ENCODE data around the gene WASF2. TPM values are rescaled to one million over a fixed set of nuclear protein-coding genes. Genes with fewer than 3 reads are reported as not detected.

The WASF2 gene
- total RNA-seq, 1 experiment from 2014 or later: 65.9 TPM

DNA sequence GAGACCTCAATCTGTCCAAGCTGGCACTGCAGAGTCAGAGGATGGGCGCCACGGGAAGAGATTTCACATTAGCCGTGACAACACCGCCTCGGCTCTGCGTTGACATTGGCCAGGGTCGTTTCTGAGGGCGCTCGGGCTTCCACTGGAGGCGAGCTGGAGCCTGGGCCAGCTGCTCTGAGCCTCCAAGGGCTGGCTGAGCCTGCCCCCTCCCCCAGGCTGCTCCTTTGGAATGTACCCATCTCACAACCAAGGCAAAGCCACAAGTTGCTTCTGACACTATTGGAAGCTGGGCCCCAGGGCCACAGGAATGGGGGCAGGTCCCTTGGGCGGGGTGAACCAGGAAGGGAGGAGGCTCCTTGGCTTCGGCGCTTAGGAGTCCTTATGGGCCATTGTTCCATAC is 84.9 kb downstream of the WASF2 start:
- H3K4me1 ChIP-seq (ENCODE audit: insufficient read depth, low read length): no peaks in the 10 kb centered on the region
- H3K4ac ChIP-seq (ENCODE audit: low read depth, low read length): no peak overlapping the region
- H2BK120ac ChIP-seq (ENCODE audit: low read depth, low read length, poor library complexity, severe bottlenecking): no peak overlapping the region
- H3K9ac ChIP-seq (ENCODE audit: extremely low read depth, insufficient read length, low read length): no peak overlapping the region
- H4K20me1 ChIP-seq (ENCODE audit: control insufficient read depth, insufficient read depth, insufficient read length): no peaks in the 10 kb centered on the region
- H2BK12ac ChIP-seq (ENCODE audit: insufficient read length, low read depth, low read length): no peak overlapping the region
- H2BK5ac ChIP-seq (ENCODE audit: insufficient read length, low read length): no peak overlapping the region
- H3K79me2 ChIP-seq (ENCODE audit: insufficient read depth, low read length): no peaks in the 10 kb centered on the region
- no peak overlapping the region for H3T11ph ChIP-seq (ENCODE audit: low read length)
- H3K4me2 ChIP-seq (ENCODE audit: insufficient read depth, insufficient read length, low read length): no peak overlapping the region
- H4K91ac ChIP-seq (ENCODE audit: insufficient read length, low read depth, low read length): no peak overlapping the region
- no peak overlapping the region for H2BK20ac ChIP-seq (ENCODE audit: low read depth, low read length, poor library complexity, severe bottlenecking)
- H4K5ac ChIP-seq (ENCODE audit: insufficient read length, low read depth, low read length): no peak overlapping the region
- H3K4me1 Mint-ChIP-seq: peaks cover 37 to 58% of the 10 kb centered on the region in 2 experiments
- no peaks in the 10 kb centered on the region for H3K9me3 ChIP-seq (ENCODE audit: control insufficient read depth, low read depth, low read length)
- H3K56ac ChIP-seq (ENCODE audit: insufficient read length, low read depth, low read length): no peak overlapping the region
- H3K27me3 Mint-ChIP-seq (ENCODE audit: low read depth): no peaks in the 10 kb centered on the region
- H3K9me3 Mint-ChIP-seq: no peaks in the 10 kb centered on the region
- no peak overlapping the region for H2BK15ac ChIP-seq (ENCODE audit: low read depth, low read length)
- no peak overlapping the region for H3K4me3 Mint-ChIP-seq
- peak overlapping the region in 1 of 3 experiments; percentile 88; a peak in 1 of 7 replicates for H3K27ac Mint-ChIP-seq
- H3K18ac ChIP-seq (ENCODE audit: insufficient read length, low read depth, low read length): peak overlapping the region; percentile 3
- no peak overlapping the region for H3K27ac ChIP-seq (ENCODE audit: insufficient read length, low read depth, low read length)
- no peak overlapping the region for H3K23ac ChIP-seq (ENCODE audit: insufficient read length, low read depth, low read length)
- no peak overlapping the region for H2AFZ ChIP-seq (ENCODE audit: low read length)
- TF ChIP-seq, protein P1, sequence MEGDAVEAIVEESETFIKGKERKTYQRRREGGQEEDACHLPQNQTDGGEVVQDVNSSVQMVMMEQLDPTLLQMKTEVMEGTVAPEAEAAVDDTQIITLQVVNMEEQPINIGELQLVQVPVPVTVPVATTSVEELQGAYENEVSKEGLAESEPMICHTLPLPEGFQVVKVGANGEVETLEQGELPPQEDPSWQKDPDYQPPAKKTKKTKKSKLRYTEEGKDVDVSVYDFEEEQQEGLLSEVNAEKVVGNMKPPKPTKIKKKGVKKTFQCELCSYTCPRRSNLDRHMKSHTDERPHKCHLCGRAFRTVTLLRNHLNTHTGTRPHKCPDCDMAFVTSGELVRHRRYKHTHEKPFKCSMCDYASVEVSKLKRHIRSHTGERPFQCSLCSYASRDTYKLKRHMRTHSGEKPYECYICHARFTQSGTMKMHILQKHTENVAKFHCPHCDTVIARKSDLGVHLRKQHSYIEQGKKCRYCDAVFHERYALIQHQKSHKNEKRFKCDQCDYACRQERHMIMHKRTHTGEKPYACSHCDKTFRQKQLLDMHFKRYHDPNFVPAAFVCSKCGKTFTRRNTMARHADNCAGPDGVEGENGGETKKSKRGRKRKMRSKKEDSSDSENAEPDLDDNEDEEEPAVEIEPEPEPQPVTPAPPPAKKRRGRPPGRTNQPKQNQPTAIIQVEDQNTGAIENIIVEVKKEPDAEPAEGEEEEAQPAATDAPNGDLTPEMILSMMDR (conservative IDR thresholded peaks at IDR 0.05): no peak
- H2AK5ac ChIP-seq (ENCODE audit: insufficient read length, low read length): no peak overlapping the region
- H3K23me2 ChIP-seq (ENCODE audit: insufficient read length, low read depth, low read length, poor library complexity, severe bottlenecking): no peaks in the 10 kb centered on the region
- peaks cover 9 to 24% (median 23%) of the 10 kb centered on the region in 3 experiments; a peak in 6 of 7 replicates for H3K36me3 Mint-ChIP-seq (ENCODE audit: insufficient read depth in 1 of 3, low read depth in 3 of 3)
- WGBS (ENCODE audit: extremely low coverage, insufficient read length, low lambda C conversion rate): no CpG with 5 or more reads among the region's 13 CpGs
- H3K79me1 ChIP-seq (ENCODE audit: insufficient read depth, low read depth, low read length, poor library complexity, severe bottlenecking): no peaks in the 10 kb centered on the region
- H4K8ac ChIP-seq (replicated peaks; ENCODE audit: insufficient read length, low read depth, low read length): no peak overlapping the region
- no peaks in the 10 kb centered on the region for H3K27me3 ChIP-seq (ENCODE audit: insufficient read depth, low read length)
- H3K14ac ChIP-seq (ENCODE audit: insufficient read depth, low read length): peak overlapping the region; percentile 81; the same call in 1 of the 2 replicates
- peak; percentile 83 for DNase-seq
